Activated naive CD4-positive, alpha-beta T cell (primary cell): ENCODE data around the gene C9orf50.
A peak's percentile ranks its signal among the peaks of the same experiment; 100 is the strongest.

Experiments used
- DNase-seq, 4 experiments: peaks; one replicate each; lab custom pipeline; 2025; lab: John Stamatoyannopoulos, UW

The C9orf50 gene

DNA sequence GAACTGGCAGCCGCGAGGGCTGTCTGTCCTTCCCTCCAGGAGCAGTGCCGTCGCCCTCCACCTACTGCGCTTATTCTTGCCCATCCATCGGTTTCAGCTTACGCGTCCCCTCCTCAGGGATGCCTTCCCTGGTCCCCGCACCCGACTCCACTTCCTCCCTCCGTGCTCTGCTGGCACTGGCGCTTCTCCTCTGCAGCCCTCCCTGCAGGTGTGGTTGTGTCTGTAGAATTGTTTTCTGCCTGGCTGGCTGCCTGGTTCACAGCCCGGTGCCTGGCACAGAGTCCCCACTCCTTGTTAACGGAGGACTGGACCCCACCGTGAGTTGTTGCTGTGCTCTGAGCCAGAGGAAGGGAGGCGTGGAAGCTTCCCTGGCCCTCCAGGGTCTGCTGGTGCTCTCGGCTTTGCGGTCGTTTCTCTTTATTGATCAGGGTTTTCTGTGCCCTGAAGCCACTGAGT lies 10.8 kb upstream of the C9orf50 start:
- no peak for DNase-seq

DNA sequence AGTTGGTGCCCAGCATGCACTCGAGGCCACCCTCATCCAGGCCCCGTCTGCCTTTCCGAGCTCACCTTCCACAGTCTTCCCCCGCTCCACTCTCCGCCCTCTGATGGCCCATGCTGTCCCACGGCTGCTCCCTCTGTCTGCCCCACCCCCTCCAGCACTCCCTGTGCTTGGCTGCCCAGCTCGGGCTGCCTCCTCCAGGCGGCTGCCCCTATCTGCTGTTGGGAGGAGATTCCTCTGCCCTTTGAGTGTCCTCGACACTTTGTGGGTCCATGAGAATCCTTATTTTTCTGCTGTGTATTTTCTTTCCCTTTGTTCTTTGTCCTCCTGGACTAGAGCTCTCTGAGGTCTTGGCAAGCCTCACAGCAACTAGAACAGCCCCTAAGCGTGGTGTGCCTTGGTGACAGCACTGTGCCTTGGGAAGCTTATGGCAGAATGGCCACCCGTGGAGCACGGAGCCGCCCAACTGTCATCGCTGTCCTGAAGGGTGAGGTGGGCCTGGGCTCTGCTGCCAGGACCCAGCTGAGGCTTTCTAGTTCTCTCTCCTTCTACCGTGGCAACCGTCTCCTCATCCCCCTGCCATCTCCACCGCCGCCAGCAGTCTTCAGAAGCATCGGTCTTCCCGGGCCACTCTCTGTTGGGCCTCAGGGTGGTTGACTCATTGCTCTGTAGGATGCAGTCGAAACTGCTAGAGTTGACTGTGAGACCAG lies 10.2 kb upstream of the C9orf50 start:
- DNase-seq: no peak

DNA sequence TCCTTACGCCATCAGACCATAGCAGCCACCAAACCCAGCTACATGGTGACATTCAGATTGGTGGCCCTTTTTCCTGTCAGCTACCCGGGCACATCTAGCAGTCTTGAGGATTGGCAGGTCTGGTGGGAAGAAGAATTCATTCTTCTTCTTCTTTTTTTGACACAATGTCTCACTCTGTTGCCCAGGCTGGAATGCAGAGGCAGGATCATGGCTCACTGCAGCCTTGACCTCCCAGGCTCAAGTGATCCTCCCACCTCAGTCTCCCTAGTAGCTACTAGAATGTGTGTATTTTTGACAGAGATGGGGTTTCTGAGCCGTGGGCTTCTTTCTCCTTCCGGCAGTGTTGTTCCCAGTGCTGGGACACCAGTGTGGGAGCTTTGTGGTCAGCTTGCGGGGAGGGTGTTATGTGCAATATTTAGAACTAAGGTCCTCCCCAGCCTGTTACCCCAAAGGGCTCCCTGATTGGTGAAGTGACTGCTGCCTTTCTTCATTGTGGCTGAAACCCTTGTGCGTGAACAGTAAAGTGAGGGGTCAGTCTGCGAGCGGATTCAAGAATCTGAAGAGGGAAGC lies 8.4 kb upstream of the C9orf50 start:
- DNase-seq: no peak

DNA sequence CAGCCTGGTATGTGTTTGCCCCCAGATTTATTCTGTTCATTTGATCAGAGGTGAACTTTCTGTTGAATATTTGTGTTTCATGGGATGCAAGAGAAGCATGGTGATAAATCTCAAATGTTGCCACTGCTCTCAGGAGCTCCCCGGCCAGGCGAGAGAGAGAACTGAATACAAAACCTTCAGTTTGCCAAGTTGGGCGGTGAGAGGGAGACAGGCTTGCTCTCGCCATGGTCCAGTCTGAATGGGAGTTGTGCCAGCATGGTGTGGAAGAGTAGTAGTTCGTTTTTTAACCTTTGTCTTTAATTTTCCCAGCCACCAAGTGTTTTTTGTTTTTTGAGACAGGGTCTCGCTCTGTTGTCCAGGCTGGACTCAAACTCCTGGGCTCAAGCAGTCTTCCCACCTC lies 7.8 kb upstream of the C9orf50 start:
- DNase-seq: no peak

DNA sequence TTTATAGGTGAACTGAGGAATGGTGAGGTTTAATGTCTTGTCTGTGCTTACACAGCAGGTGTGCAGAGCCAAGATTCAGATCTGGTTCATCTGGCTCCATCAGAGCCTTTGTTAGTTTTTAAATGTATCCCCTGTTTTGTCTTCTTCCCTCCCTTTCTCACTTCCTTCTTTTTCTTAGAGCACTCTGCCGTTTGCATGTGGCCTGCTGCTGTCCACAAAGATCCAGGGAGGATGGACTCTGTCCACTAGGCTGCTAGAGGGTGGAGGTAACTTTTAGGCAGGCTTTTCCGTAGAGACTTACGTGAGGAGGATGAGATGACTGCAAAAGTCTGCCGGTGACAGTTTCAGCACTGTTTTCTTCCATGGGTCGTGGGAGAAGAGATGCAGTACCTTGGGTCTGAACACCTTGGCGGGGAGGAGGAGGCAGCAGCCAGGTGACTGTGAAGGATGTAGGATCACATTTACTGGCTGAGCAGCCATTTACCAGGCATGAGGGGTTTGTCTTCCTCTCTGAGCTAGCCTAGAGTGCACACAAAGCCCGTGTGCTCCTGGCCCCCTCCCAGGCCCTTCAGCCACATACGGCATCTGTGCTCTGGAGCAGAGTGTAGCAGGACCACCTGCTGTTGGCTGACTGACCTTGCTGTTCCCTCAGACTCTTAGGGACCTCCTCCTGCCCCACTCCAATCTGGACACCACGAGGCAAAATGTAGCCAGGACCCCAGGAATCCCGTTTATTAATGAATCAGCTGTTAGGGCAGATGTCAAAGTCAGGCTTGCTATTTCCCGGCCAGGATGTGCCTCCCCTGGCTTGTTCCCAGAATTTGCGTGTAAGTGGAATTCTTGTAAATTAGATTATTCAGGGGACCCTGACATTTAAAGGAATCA lies 6.9 kb upstream of the C9orf50 start:
- no peak for DNase-seq

DNA sequence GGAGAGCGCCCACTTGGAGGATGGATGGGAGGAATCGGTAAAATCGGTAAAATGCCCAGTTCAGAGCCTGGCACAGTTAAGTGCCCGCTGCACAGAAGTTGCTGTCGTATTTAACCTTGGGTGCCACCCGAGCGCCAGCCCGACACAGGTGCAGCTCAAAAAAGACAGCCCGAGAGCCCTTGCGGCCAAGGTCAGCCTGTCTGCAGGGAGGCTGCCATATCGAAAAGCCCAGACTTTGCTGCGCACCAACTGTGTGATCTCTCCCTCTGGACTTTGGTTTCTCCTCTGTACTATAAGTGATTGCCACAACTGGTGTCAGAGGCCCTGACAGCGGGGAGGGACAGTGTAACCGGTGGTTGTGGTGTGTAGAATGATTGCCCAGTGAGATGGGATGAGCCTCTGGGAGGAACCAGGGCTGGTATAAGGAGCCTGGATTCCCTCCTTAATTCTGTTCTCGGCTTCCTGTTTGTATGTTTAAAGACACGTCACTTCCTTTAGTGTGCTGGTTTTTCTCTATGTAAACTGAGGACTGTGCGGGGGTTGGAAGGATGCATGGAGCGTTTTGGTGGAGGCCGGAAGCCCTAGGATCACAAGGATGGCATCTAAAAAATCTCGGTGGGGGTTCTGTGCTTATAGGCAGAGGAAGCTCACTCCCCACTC lies 5.9 kb upstream of the C9orf50 start:
- DNase-seq: no peak

DNA sequence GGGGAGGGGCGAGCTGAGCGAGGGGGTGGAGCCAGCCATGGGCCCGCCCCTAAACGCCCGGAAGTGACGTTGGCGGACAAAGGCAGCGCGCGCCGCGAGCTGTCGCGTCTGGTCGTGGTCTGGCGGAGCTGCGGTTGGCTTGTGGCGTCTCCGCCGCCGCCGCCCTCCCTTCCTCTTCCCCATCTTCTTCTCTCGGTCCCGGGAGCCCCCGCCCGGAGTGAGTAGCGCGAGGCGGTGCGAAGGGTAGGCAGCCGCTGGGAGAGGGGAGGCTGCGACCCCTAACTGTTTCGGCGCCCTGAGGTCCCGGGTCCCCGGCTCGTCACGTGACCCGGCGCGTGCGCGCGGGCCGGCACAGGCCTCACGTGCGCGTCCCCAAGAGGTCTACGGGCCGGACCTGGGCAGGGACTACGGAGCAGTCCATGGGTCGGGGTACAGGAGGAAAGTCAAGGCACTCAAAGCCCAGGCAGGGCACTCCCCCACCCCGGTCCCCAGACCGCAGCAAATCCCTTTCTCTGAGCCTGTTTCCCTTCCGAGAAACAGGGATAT lies 5.3 kb upstream of the C9orf50 start, which contains the start of gene NTMT1:
Gene NTMT1 (plus strand): TSS at position 85 of the 546 bp plus-strand sequence. CDS start 6,541 bp downstream, outside the sequence.
- DNase-seq: peak; percentile 89 to 90 (median 89)

DNA sequence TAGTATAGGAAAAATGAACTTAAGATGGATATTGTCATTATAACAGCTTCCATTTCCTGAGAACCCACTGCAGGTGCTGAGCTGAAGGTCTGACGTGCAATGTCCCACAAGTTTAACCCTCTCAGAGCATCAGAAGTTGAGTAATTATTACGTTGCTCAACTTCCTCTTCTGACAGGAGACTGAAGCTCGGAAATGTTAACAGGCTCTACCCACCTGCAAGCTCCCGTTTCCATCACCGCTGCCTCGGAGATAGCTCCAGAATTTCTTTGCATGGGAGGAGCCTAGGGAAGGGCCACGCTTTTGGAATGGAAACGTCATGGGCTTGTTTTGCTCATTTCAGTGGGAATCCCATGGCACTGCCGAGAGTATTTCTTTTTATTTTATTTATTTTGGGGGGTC lies 4.0 kb upstream of the C9orf50 start:
- DNase-seq: no peak

DNA sequence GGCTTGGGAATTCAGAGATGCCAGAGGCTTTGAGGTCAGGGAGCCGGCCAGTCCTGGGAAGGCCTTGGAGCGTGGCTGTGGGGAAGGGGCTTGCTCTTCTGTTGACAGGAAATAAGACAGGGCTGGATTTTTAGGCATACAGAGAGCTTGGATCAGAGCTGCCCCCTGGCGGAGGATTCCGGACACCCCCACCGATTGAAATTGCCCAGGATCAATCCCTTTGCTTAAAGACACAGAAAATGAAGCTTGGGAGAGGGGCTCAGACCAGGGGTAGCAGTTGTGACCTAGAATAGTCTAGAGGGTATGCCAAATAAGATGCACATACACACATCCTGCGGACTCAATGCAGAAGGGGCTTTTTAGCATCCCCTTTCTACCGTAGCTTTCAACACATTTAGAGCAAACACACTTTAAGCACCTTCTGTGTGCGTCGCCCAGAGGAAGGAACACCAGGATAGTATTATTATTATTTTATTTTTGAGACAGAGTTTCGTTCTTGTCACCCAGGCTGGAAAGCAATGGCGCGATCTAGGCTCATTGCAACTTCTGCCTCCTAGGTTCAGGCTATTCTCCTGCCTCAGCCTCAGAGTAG lies 3.4 kb upstream of the C9orf50 start:
- DNase-seq: peak; percentile 28 to 69 (median 54)

DNA sequence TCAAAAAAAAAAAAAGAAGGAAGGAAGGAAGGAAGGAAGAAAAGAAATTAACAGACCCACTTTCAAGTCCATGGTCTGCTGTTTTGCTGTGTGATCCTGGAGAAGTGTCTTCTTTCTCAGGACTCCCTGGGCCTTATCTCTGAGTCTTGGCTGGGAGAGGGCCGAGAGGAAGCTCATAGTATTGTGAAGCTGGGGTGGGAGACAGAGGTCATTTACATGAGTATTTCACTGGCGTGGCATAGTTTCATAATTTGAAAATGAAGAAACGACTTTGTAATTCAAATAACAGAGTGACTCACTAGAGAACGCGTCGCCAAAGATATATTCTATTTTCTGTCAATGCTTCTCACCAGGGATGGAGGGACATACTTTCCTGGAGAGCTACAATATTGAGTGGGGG lies 2.4 kb upstream of the C9orf50 start:
- no peak for DNase-seq

DNA sequence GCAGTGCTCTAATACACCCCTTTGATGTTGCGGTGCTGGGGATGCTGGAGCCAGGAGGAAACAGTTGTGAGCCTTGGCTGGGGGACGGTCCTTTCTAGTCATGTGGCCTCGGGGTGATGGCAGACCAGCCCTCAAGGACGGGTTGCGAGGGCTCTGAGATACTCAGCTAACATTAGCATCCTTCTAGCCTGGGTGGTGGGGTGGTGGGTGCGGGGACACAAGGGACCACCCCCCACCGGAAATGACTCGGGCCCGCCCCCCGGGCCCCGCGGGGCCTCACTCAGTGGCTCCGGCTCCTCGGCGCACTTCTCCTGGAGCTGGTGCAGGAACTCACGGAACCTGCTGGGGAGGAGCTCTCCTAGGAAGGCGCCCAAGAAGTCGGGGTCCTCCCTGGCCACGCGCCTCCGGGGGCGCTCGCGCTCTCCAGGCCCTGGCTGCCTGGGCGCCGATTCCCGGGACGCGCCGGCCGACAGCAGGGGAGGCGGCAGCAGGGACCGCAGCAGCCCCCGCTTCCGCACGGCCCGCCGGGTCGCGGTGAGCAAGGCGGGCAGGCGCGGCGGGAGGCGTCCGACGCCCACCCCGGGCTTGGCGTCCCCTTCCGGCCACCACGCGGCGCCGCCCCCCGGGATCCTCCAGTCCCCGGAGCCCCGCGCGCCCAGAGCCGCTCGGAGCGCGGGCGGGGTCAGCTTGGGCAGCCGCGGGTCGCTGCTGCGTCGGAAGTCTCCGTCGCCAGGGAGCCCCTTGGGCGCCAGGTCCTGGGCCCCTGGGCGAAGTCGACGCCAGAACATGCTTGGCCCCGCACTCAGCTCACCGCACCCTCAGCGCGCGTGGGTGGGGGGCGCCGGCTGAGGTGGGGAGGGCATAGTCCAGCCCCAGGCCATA lies 873 bp downstream of the C9orf50 start:
- no peak for DNase-seq

DNA sequence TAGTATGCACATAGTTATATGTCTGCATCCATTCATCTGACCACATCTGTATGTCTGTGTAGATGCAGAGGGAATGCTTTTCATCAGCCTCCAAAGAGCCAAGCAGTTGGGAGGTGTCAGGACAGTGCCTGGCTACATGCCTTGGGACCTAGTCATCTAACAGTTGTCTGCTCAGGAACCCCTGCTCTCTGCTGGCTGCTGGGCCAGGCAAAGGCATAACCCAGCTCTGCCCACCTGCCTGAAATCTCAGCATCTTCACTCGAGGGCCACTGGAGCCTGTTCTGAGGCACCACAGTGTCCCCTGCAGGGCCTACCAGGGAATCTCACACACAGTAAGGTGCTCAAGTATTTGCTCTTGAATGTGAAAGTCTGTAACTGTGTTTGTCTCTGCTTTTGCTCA lies 3.7 kb downstream of the C9orf50 start:
- no peak for DNase-seq

DNA sequence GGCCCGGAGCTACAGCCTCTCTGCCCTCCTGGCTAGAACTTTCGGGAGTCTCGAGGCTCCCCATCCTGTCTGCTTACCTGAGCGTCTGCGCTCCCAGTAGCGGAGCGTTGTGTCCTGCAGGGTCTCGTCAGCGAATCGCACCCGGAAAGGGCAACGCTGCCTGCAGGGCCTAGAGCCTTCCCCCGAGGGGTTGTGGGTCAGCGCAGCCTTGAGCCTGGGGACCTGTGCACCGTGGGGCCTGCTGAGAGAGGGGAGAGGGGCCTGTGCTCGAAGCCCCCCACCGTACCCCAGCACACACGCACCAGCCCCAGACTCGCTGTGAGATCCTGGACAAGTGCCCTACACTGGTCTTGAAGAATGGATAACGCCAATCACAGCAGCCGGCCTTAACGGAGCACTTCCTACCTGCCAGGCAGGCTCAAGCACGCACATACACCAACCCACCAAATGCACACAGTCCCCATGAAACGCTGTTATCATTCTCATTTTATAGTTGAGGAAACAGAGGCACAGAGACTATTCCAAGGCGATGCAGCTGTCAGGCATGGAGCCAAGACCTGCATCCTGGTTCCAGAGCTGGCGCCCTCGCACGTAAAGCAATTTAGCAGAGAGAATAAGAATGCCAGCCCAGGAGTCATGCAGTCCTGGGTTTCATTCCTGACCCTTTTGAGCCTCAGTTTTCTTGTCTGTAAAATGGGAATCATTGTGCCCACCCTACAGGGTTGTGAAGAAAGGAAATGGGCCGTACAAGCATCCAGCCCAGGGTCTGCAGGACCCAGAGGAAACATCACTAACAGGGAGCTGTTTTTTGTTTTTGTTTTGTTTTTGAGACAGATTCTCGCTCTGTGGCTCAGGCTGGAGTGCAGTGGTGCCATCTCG lies 5.3 kb downstream of the C9orf50 start:
- no peak for DNase-seq

DNA sequence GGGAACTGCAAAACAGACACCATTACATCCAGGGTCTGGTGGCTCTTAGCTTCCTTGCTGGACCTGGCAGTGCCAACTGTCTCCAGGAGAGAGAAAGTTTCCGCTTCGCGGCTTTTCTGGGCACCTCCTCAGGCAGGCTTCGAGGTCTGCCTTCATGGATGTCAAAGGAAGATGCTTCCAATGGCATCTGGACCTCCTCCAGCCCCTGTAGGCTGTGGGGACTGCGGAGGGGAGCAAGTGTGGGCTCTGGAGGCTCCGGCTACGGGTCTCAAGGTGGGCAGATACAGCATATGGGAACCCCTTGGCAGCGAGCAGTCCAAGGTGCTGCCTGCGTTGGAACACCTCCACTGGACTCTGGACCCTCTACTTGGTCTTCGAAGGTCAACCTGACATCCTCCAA lies 6.0 kb downstream of the C9orf50 start:
- no peak for DNase-seq

DNA sequence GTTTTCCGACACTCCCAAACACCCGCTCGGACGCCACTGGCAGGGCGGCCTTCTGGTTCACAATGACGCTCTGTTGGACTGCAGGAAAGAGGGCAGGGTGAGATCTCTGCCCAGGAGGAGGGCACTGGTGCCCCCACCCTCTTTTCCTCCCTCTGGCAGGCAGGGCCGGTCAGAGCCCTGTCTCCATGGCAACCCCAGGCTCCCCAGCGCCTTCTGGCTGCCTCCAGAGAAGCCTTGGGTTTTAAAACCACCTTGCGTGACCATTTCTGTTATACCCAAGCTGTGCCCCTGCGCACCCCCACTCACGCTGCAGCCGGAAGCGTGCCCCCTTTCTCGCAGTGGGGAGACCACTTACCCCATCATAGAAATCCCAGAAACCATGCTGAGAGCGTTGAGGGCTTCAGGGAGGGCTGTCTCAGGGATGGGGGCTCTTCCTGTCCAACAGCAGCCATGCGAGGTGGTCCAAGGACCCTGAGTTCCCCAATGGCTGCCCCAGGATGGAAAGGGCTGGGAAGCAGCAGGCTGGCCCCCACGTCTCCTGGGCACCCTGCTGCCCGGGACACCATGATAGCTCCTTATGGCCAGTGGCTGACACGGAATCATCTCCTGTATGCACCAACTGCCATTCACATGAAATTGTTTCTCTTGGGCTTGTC lies 7.3 kb downstream of the C9orf50 start:
- DNase-seq: no peak

DNA sequence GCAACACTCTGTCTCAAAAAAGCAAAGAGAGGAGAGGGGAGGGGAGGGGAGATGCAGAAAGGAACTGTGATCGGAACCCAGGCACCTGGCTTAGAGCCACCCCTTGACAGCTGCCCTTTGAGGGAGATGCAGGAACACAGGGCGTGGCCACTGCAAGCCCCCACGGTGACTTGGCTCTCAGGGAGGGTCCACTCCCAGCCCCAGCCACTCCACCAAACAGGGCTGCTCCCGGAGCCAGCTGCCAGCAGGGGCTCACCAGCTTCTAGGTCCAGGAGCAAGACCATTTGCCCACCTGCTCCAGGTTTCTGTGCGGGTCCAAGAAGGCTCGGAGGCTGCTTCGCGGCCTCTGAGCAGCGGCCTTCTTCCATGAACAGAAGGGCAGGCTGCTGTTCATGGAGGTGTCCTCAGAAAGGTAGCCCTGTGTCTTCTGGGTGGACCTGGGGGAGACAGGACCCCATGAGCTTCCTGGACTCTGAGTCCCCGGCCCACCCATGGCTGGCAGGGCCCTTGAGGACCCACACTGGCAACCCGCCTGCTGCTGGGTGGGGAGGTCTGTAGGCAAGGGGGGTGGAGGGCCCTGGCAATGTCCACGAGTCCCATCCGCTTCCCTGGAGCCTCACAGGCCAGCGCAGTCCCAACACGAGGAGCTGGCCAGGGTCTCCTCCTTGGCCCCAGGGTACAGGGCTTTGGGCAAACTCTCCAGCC lies 7.9 kb downstream of the C9orf50 start:
- DNase-seq: no peak

DNA sequence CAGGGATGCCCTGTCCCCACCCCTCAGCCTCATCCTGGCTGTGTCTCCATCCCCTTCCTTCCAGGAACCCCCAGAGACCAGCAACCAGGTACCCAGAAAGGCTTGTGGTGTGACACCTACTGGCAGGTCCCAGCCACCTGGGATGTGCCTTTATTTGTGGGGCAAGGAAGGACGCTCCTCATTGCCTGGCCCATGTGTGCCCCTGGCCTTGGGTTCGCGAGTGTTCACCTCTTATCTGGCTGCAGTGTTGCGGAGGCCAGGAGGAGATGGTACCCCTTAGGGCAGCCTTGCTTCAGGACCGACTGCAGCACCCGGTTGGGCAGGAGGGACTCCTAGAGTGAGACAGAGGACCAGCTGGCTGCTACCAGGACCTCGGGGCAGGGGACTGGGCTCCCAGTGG lies 8.8 kb downstream of the C9orf50 start:
- no peak for DNase-seq

DNA sequence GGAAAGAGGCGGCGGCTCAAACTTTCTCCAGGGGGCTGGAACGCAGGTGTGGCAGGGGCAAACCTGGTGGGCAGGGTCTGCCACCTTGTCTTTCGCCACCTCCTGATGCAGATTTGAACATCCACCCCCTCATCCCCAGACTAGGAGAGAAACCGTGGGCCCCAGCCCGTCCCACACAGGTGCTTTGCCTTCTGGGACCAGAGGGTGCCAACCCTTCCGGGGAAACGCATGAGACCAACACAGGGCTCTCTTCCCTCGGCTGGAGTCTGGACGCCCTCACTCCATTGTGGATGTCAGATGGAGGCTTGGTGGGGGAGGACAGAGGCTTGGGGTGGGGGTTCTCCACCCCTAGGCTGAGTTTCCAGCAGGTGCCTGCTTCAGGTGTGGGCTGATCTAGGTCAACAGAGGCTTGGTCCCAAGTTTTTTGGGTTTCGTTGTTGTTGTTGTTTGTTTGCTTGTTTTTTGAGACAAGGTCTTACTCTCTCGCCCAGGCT lies 9.5 kb downstream of the C9orf50 start:
- DNase-seq: no peak
